Tracheal epithelial cell (primary cell): Measurements from ENCODE around the gene CEP72. TPM values are rescaled to one million over a fixed set of nuclear protein-coding genes. Genes with fewer than 3 reads are reported as not detected.

Experiments
- total RNA-seq: library from RNA; depleted of rRNA; stranded (reverse); fragments of >200 nt; gene quantifications from 2 replicates; pipeline ENCODE4 v1.2.1, GENCODE V29; 2014

The CEP72 gene
- 5.3 and 6.3 TPM in 2 replicates for total RNA-seq

GRCh38 chr5:611731-612486, at the start of gene CEP72:
TSS of gene CEP72 (plus strand) at chr5:612340. CDS start at chr5:612362, 22 bp downstream.

GRCh38 chr5:693271-694041, 81.3 kb downstream of the CEP72 start, which contains the start of gene TPPP:
TSS of gene TPPP (minus strand) at chr5:693352. CDS start at chr5:678060, 15,292 bp downstream.

Other genes with a start within 250 kb of the CEP72 start
- gene EXOC3, start 169.2 kb upstream of the CEP72 start, total RNA-seq = 30.3 and 37.4 TPM in 2 replicates
- 2.4 and 2.6 TPM in 2 replicates for gene SLC9A3, start 87.9 kb upstream of the CEP72 start, total RNA-seq
- gene TPPP, start 81.0 kb downstream of the CEP72 start, total RNA-seq = 0.48 and 1.3 TPM in 2 replicates
- gene ZDHHC11B, start 172.4 kb downstream of the CEP72 start, total RNA-seq = under 0.01 and 0.24 TPM in 2 replicates
- 0.43 and 0.72 TPM in 2 replicates for gene ZDHHC11, start 238.6 kb downstream of the CEP72 start, total RNA-seq